CD14-positive monocyte (primary cell): ENCODE measurements around the gene THBS3. TPM values are rescaled to one million over a fixed set of nuclear protein-coding genes. Genes with fewer than 3 reads are reported as not detected.

ENCODE experiments used
- DNase-seq, 3 donors: peaks; one replicate each; pipeline ENCODE4 v3.0.0-alpha.2; 2011 to 2022
- H2AFZ ChIP-seq: 2 replicates; pipeline ENCODE4 v1.6.0; 2012; ENCODE audit warnings: mild to moderate bottlenecking, low read depth, low read length, inconsistent platforms; ENCODE audit not compliant: insufficient read depth, poor library complexity, severe bottlenecking
- H3K27ac ChIP-seq, 2 donors: 1 replicate in 1 of 2; 2 replicates in 1 of 2; pipeline ENCODE4 v1.5.1; 2012 to 2013; ENCODE audit warnings: low read length in 2 of 2, control low read depth in 1 of 2, inconsistent platforms in 1 of 2, low read depth in 1 of 2, mild to moderate bottlenecking in 1 of 2
- H3K27me3 ChIP-seq, 2 donors: one replicate each; pipeline versions ENCODE4 v1.6.0 to v1.6.1; 2011 to 2013; ENCODE audit warnings: low read length in 2 of 2; ENCODE audit not compliant: control insufficient read depth in 2 of 2, insufficient read depth in 2 of 2
- H3K36me3 ChIP-seq, 2 donors: replicated peaks in 1 of 2; 1 replicate in 1 of 2; 2 replicates in 1 of 2; pipeline versions ENCODE4 v1.5.1 to v1.6.1; 2012 to 2013; ENCODE audit warnings: low read length in 2 of 2, control low read depth in 1 of 2, inconsistent platforms in 1 of 2, mild to moderate bottlenecking in 1 of 2; ENCODE audit not compliant: insufficient read depth in 2 of 2, control insufficient read depth in 1 of 2
- H3K4me1 ChIP-seq, 2 donors: 1 replicate in 1 of 2; 2 replicates in 1 of 2; pipeline versions ENCODE4 v1.5.1 to v1.6.1; 2012 to 2013; ENCODE audit warnings: low read length in 2 of 2, control low read depth in 1 of 2, inconsistent platforms in 1 of 2, mild to moderate bottlenecking in 1 of 2, moderate library complexity in 1 of 2; ENCODE audit not compliant: insufficient read depth in 2 of 2, control insufficient read depth in 1 of 2
- H3K4me2 ChIP-seq: replicated peaks from 2 replicates; pipeline ENCODE3; 2012; ENCODE audit warnings: low read length, moderate library complexity, mild to moderate bottlenecking; ENCODE audit not compliant: poor library complexity, severe bottlenecking; ENCODE audit errors: extremely low read depth
- H3K4me3 ChIP-seq, 3 experiments: fragments of 200-600 bp in 1 of 3; sonication (generic) in 1 of 3; replicated peaks in 1 of 3; 1 replicate in 2 of 3; 2 replicates in 1 of 3; pipeline ENCODE4 v1.5.1; 2011 to 2013; ENCODE audit warnings: low read length in 3 of 3, mild to moderate bottlenecking in 3 of 3, control low read depth in 2 of 3, low read depth in 2 of 3, inconsistent platforms in 1 of 3, moderate library complexity in 1 of 3
- H3K79me2 ChIP-seq: 2 replicates; pipeline ENCODE4 v1.6.0; 2012; ENCODE audit warnings: mild to moderate bottlenecking, control low read depth, inconsistent platforms, low read length, moderate library complexity; ENCODE audit not compliant: insufficient read depth
- H3K9ac ChIP-seq: 2 replicates; pipeline ENCODE4 v1.6.0; 2017; ENCODE audit warnings: low read length, mild to moderate bottlenecking; ENCODE audit not compliant: insufficient read depth, poor library complexity, severe bottlenecking
- H3K9me3 ChIP-seq, 2 donors: replicated peaks in 1 of 2; 1 replicate in 1 of 2; 2 replicates in 1 of 2; pipeline versions ENCODE4 v1.5.1 to v1.6.1; 2012 to 2013; ENCODE audit warnings: low read length in 2 of 2, control low read depth in 1 of 2; ENCODE audit not compliant: control insufficient read depth in 1 of 2, insufficient read depth in 1 of 2
- H4K20me1 ChIP-seq: 2 replicates; pipeline ENCODE4 v1.6.0; 2012; ENCODE audit warnings: mild to moderate bottlenecking, low read length, control low read depth, moderate library complexity; ENCODE audit not compliant: insufficient read depth
- H3K27ac Mint-ChIP-seq, 7 donors: one replicate each; pipeline ENCODE4 v1.8.0; 2020; ENCODE audit warnings: mild to moderate bottlenecking in 7 of 7, mixed read lengths in 7 of 7, moderate library complexity in 6 of 7, inconsistent platforms in 2 of 7
- H3K27me3 Mint-ChIP-seq, 3 donors: one replicate each; pipeline ENCODE4 v1.8.0; 2021 to 2022; ENCODE audit warnings: low read depth in 3 of 3, mild to moderate bottlenecking in 3 of 3, mixed read lengths in 3 of 3, moderate library complexity in 3 of 3, inconsistent platforms in 1 of 3
- H3K36me3 Mint-ChIP-seq, 2 donors: one replicate each; pipeline ENCODE4 v1.8.0; 2020; ENCODE audit warnings: mixed read lengths in 2 of 2, inconsistent platforms in 1 of 2, mild to moderate bottlenecking in 1 of 2
- H3K4me1 Mint-ChIP-seq: one replicate; pipeline ENCODE4 v1.8.0; 2020; ENCODE audit warnings: mild to moderate bottlenecking, mixed read lengths
- H3K4me3 Mint-ChIP-seq, 2 donors: one replicate each; pipeline ENCODE4 v1.8.0; 2020; ENCODE audit warnings: mild to moderate bottlenecking in 2 of 2, mixed read lengths in 2 of 2, moderate library complexity in 1 of 2
- H3K9me3 Mint-ChIP-seq, 7 donors: one replicate each; pipeline ENCODE4 v1.8.0; 2020 to 2022; ENCODE audit warnings: mixed read lengths in 7 of 7, mild to moderate bottlenecking in 6 of 7, moderate library complexity in 6 of 7, inconsistent platforms in 2 of 7
- CTCF ChIP-seq: fragments of 200-600 bp; IDR thresholded peaks from one replicate; pipeline ENCODE4 v1.8.0; 2022; ENCODE audit warnings: antibody characterized with exemption, mild to moderate bottlenecking
- WGBS: methylation state at CpG from one replicate; pipeline ENCODE4 v1.1.5; 2013; ENCODE audit warnings: missing lambda C conversion rate; ENCODE audit not compliant: insufficient coverage; 5-methylcytosine and 5-hydroxymethylcytosine counted together
- intact Hi-C, 2 donors: fragments of 100-400 bp; cut with micrococcal nuclease; formaldehyde crosslinking; loops; one replicate each; pipeline versions ENCODE4 v1.15.0 to v1.15.1; 2023
- polyA plus RNA-seq, 3 donors: library from polyadenylated mRNA; depleted of rRNA in 1 of 3; unstranded in 2 of 3; stranded (reverse) in 1 of 3; fragments of 300-500 nt in 2 of 3; fragments of >200 nt in 1 of 3; fragmentation: Illumina TruSeq in 2 of 3; gene quantifications; 1 replicate in 2 of 3; 2 replicates in 1 of 3; pipeline ENCODE4 v1.2.3, GENCODE V29; 2012 to 2021

THBS3 gene
- polyA plus RNA-seq, 3 donors, result 3.2 to 50.7 (median 5.3) TPM

GRCh38 chr1:155176544-155177071 is 31.1 kb downstream of the THBS3 start:
- Histone ChIP-seq H3K27me3 (no peaks in the 10 kb centered on the region), H3K9me3 (no peaks in the 10 kb centered on the region), H3K27ac (no peak overlapping the region), H3K79me2 (peaks cover 17% of the 10 kb centered on the region), H3K4me1 (peaks cover 42 to 52% of the 10 kb centered on the region in 2 donors), H3K4me2 (no peak overlapping the region), H3K4me3 (no peak overlapping the region), H3K9ac (no peak overlapping the region), H3K36me3 (no peaks in the 10 kb centered on the region), H4K20me1 (no peaks in the 10 kb centered on the region), H2AFZ (no peak overlapping the region)
- TF ChIP-seq CTCF, result peak; percentile 92
- intact Hi-C loops, result no loop called here
- no peaks in the 10 kb centered on the region for H3K9me3 Mint-ChIP-seq
- no peak overlapping the region for H3K4me3 Mint-ChIP-seq
- DNase-seq, result peak; percentile 73 to 76 (median 73)
- peaks cover 0 to under 1% of the 10 kb centered on the region in 2 donors for H3K36me3 Mint-ChIP-seq
- peak overlapping the region in 1 of 7 donors; percentile 30 for H3K27ac Mint-ChIP-seq
- peaks cover 4 to 22% (median 21%) of the 10 kb centered on the region in 3 donors for H3K27me3 Mint-ChIP-seq
- H3K4me1 Mint-ChIP-seq, result peaks cover 48% of the 10 kb centered on the region
- 63% methylated on average over 3 of the region's 8 CpGs for WGBS

DNA sequence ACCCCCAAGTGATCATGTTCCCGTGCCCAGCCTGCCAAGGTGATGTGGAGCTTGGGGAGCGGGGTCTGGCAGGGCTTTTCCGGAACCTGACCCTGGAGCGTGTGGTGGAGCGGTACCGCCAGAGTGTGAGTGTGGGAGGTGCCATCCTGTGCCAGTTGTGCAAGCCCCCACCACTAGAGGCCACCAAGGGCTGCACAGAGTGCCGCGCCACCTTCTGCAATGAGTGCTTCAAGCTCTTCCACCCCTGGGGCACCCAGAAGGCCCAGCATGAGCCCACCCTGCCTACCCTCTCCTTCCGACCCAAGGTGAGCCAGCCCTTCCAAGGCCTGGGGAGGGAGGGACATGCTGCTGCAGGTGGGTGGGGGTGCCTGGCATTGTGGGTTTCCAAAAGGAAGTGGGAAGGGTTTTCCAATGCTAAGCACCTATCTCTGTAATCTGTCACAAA is 31.7 kb downstream of the THBS3 start:
- no peaks in the 10 kb centered on the region for H3K27me3 ChIP-seq
- H3K4me1 ChIP-seq, result peaks cover 42 to 52% of the 10 kb centered on the region in 2 donors
- no peaks in the 10 kb centered on the region for H3K36me3 ChIP-seq
- Mint-ChIP-seq H3K36me3 (peaks cover 3 to 5% of the 10 kb centered on the region in 2 donors), H3K4me3 (no peak overlapping the region), H3K4me1 (peaks cover 46% of the 10 kb centered on the region), H3K9me3 (no peaks in the 10 kb centered on the region), H3K27me3 (peaks cover 4 to 22% (median 21%) of the 10 kb centered on the region in 3 donors), H3K27ac (no peak overlapping the region)
- peak in 1 of 3 donors; percentile 11 for DNase-seq
- H3K9ac ChIP-seq, result no peak overlapping the region
- H4K20me1 ChIP-seq, result no peaks in the 10 kb centered on the region
- no peak overlapping the region for H3K4me3 ChIP-seq
- H3K79me2 ChIP-seq, result peaks cover 21% of the 10 kb centered on the region
- no peak overlapping the region for H3K27ac ChIP-seq
- no peaks in the 10 kb centered on the region for H3K9me3 ChIP-seq
- H2AFZ ChIP-seq, result no peak overlapping the region
- 76% methylated on average over 6 of the region's 9 CpGs for WGBS
- intact Hi-C loops, result no loop called here
- H3K4me2 ChIP-seq, result no peak overlapping the region
- TF ChIP-seq CTCF, result no peak
